Measurements from ENCODE around the gene ROPN1L.

Gene ROPN1L

DNA sequence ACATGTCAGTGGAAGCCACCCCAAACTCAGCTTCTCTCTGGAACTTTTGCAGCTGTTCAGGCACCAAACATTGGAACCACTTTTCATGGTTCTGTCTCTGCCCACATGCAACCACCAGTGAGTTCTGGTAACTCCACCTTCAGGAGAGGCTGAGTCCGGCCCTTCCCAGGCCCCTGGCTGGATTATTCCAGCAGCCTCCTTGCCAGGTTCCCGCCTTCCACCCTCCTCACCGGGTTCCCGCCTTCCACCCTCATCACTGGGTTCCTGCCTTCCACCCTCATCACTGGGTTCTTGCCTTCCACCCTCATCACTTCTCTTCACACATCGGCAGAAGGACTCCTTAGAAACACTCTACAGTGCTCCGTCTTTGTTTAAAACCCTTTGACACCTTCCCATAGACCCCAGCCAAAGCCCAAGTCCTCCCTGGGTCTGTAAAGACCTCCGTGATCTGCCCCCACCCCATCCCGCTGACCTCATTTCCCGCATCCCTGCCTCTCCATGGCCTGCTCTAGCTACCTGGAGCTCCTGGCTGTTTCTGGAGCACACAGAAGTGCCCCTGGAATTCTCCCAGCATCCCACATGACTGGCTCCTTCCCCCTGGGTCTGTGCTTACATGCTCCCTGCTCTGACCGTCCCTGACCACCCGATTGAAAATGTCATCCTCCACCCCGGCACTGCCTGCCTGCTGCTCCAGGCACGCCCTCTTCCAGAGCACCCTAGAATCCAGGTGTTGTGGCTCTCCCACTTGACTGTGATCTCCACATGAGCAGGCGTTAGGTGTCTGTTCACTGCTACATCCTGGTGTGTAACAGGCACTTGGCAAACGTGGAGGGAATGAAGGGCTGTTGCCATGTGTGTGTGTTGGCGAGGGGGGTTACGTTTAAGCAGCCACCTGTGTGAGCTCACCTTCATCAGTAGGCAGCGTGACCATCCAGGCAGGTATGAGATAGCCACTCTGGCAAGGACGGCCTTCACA is 17.7 kb downstream of the ROPN1L start:
- DNase-seq: no peak

DNA sequence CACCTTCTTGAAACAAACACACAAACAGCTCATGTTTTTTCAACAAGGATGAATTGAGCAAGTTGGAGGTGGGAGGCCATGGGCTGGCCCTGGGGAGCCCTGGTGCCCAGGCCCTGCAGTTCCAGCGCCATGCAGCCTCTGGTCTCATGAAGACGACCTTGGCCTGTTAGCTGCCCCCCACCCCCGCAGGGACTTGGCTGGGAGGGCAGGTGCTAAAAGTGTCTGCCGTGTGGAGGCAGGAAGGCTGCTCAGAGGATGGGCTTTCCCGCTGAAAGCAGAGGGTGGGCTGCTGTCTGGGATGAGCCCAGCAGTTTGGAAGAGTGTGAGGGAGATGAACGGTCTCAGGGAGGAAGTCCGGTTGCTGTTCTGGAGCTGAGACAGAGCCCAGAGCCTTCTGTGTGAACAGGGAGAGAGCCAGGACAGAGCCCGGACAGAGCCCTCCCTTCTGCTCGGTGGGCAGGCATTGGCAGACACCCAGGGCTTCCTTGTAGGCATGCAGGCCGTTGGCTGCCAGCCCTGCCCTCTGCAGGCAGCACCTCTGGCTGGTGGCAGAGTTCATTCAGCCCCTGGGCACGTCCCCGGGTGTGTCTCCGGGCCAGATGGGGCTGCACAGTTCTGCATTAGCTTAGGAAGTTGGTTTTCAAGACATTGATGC is 18.7 kb downstream of the ROPN1L start:
- no peak for DNase-seq

DNA sequence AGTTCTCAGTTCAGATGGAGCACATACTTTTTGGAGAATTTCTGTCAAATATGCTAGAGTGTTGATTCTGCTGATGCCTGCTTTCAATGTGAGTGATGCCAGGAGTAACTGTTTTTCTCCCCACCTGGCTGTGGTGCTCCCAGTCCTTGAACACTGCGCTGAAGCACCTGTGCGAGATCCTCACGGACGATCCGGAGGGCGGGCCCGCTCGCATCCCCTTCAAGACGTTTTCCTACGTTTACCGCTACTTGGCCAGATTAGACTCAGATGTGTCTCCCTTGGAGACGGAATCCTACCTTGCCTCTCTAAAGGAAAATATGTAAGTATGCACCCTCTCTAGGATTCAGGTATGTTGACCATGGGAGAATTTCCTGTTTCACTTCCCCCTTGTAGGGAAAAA is 19.4 kb downstream of the ROPN1L start:
- no peak for DNase-seq

DNA sequence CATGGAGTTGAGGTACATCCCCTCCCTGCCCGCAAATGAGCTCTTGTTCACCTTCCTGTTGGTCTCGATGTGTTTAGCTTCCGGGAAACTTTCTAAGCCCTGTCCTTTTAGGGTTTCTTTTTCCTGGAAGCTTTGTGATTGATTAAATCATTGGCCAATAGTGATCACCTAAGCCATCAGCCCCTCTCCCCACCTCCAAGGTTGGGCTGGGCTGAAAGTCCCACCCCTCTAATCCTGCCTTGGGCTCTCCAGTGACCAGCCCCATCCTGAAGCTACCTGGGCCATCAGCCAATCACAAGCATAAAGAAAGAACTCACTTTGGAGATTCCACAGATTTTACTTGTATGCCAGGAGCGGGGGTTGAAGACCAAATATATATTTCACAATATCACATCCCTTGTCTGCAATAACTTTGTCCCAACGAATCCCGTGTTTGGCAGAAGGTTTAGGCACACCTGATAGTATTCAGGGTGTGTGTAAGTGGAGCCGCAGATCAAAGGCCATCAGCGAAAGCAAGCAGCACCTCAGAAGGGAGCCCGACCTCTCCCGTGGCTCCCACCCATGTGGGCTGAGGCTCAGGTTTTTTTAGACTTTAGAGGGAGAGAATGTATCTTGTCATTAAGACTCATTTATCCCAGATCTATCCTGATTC is 20.4 kb downstream of the ROPN1L start:
- DNase-seq: no peak

DNA sequence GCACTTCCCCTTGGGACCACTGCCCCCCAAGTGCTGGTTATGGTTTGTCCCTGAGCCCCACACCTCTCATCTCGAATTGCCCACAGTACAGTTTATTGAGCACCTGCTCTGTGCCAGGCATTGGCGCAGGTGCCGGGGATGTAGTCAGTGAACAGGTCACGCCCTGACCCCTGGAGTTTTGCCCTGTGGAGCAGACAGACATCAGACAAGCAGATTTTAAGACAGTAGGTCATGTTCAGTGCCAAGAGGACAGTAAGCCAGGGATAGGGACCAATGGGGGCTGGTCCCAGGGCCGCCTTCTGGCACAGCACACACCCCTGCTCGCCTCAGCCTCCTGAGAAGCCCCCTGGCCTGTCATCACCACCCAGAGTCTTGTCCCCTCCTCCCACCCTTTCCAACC is 21.9 kb downstream of the ROPN1L start:
- DNase-seq: no peak

DNA sequence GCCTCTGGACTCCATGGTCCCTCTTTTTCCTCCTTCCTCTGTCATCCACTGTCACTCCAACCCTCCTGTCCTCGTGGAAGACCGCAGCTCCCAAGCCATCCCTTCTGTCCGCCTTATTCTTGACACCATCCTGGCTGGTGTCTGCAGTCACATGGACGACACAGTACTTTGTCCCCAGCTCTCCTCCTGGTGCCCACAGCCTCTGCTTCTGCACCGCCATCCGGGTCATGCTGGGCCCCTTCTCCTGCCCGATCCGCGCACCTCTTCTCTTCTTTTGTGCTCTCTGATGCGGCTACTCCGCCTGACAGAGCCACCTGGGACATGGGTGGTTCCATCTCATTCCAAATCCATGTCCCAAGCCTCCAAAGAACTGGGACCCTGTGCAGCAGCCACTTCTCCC is 22.5 kb downstream of the ROPN1L start:
- no peak for DNase-seq

DNA sequence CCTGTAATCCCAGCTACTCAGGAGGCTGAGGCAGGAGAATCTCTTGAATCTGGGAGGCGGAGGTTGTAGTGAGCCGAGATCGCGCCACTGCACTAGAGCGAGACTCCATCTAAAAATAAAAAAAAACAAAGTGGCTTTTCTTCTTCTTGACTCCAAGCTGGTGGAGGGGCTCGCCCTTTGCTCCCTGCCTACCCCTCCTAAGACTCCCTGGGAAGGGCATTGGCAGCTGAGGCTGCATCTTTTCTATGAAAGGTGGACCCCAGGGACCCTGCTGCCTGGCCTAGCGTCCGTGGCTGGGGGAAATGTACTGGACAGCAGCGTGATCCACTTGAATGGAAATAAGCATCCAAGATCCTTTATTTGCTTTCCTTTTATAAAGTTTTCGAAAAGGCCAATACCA is 24.0 kb downstream of the ROPN1L start:
- no peak for DNase-seq

DNA sequence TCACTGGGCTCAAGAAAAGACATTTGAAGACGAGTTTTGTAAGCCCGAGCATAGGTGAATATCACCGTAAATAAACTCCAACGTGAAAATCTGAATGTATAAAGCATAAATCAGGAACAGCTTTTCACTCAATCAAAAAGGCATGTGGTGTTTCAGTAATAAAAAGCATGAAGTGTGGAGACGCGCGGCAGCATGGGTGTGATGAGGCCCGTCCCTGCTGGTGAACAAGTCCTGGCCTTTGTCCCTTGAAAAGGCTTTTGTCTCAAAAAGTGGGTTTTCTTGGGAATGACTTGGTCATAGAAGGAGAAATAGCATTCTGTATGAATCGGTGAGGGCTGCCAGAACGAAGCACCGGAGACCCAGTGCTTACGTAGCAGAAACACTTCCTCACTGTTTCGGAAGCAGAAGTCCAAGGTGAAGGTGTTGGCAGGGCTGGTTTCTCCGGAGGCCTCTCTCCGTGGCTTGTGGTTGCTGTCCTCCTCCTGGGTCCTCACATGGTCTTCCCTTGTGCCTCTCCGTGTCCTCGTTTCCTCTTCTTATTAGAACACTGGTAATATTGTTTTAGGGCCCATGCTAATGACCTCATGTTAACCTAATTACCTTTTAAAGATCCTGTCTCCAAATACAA is 24.9 kb downstream of the ROPN1L start:
- no peak for DNase-seq

DNA sequence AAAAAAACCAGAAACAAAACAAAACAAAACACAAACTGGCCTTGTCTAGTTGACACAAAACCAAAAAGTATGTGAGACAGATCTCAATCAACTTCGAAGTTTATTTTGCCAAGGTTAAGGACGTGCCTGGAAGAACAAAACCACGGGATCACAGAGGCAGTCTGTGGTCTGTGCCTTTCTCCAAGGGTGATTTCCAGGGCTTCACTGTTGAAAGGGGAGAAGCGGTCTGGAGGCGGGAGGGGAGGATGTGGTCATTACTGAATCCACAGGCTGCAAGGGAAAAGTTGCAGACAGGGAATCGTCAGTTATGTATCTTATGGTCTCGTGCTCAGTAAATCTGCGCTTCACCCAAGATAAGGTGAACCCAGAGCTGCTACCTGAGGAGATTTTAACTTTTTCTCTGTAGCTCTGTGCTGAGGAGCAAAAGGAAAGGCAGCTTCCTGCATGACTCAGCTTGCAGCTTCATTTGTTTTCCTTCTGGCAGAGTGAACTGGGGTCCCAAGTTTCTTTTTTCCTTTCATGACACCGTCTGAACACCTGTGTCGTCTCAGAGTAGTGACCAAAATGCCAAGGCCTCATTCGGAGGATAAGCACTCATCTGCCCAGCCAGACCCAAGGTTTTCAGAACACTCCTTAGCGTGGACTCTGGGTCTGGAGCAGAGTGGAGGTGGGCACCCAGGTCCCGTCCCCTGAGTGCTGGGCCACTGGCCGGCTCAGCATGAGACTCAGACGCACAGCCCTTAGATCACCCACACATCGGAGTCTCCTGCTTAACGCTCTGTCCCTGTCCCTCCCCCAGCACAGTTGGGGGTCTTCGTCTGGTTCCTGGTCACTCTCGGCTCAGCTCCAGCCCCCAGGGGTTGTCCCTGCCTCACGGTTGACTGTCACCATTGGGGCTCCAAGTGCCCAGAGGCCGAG is 25.9 kb downstream of the ROPN1L start:
- DNase-seq: no peak

DNA sequence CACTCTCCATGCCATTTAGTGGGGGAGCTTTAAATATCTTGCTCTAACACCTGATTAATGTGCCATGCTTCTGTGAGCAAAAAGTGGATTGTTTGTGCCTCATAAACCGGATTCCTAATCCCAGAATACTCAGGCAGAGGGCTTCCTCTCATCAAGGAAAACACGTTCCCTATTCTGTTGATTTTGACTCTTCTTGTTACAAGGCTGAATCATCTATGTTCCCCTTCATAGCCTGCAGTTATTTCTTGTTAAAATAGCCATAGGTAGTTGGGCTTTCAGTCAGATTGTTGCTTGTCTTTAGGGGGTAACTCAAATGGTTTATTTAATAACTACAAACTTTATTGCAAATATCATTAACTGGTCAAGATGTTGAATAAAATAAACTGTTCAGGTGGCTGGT is 26.6 kb downstream of the ROPN1L start:
- DNase-seq: no peak

DNA sequence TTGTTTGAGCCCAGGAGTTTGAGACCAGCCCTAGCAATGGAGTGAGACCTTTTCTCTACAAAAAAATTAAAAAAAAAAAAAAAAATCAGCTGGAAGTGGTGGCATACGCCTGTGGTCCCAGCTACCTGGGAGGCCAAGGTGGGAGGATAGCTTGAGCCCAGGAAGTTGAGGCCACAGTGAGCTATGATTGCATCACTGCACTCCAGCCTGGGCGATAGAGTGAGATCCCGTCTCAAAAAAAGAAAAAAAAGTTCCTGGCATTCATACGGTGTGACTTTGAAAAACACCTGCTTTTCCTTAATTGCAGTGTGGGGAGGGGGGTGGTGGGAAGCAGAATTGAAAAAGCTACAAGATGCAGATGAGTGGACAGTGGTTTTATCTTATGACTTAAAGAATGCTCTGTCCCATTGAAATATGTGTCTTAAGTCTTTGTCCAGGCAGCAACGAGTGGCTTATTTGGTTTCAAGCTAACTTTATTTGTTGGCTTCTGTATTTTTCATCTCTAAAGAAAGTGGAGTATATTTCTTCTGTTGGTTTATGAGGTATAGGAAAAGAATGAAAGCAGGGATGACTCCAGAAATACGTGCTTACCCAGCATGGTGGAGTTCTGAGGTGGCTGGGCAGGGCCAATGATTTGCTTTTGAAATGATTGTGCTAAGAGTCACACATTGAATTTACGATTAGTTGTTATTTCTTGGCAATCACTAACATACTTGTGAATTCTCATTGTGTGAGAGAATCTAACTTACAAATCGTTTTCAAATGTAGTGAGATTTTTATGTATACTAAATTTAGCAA is 27.8 kb downstream of the ROPN1L start:
- no peak for DNase-seq

DNA sequence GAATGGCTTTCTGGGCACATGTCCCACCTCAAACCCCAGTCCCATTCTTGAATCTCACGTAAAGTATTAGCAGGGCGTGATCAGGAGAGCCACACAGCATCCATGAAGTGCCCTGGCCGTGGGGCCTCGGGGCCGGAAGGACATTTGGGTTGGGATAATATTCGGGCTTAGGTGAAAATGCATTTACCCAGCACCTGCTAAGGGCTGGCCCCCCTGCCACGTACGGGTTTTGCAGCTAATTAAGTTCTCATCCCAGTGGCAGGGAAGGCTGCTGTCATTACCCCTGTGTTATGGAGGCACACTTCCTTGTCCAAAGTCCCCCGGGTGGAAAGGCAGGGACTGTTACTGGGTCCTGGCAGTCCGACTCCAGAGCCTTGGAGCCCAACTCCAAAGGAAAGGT is 29.0 kb downstream of the ROPN1L start:
- no peak for DNase-seq

DNA sequence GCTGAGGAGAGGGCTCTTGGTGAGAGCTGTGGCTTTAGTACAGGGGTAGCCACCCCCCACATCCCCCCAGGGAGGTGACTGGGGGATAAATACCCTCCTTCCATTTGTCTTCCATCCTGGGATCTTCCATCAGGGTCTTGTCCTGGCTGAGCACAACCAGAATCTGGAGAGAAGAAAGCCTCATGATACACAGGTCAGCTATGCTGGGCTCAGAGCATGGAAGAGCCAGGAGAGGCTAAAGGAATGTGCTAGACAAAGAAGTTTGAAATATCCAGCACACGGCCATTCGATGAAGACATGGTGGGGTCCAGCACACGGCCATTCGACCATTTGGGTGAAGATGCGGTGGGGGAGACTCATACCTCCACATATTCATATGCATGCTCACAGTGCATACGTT is 30.0 kb downstream of the ROPN1L start:
- DNase-seq: no peak

DNA sequence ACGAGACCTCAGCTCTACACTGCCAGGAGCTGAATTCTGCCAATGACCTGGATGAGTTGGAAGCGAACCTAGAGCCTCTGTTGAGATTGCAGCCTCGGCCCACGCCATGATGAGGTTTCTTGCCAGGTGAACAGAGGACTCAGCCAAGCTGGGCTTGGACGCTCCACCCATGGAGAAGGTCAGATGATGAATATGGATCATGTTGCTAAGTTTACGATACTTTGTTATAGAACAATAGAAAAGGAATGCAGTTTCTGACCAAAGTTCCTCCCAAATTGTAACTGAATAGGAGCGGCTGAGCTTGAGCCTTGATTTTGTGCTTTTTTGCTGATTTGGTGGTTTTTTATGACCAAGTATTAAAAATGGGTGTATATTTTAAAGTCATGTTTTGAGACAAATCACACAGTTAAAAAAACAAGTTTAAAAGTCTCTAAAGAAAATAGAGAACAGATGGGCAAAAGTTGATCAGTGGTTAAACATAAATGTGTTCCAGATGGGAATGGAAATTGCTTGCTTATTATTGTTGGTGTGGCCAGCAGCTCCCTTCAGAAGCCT is 32.9 kb downstream of the ROPN1L start:
- no peak for DNase-seq

DNA sequence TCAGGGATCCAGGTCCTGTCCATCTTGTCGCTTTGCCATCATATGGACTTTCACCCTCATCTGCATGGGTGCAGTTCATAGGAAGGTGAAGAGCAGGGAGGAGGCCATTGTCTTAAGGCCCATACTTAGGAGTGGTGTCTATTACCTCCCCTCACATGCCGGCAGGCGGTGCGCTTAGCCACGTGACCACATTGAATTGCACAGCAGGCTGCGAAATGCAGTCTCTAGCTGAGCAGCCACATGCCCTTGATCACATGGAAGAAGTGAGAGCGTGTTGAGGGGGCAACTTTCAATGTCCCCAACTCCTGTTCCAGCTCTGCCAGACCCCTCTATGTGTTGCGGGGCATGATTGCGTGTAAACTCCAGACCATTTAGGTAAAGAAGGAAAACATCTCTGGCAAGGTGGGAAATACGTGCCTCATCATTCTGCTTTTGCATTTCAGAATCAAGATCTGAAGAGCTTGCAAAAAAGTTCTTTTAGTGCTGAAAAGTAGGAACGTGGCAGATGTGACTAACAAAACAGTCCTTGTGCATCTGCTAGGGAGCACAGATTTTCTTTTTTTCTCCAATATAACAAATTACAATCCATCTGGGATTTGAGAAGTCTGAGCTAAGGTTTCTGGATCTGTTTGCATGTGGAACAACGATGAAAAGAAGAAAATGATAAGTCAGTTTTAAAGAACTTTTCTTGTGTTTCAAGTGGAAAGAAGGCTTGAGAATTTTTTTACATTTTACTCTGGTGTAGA is 34.4 kb downstream of the ROPN1L start:
- no peak for DNase-seq

DNA sequence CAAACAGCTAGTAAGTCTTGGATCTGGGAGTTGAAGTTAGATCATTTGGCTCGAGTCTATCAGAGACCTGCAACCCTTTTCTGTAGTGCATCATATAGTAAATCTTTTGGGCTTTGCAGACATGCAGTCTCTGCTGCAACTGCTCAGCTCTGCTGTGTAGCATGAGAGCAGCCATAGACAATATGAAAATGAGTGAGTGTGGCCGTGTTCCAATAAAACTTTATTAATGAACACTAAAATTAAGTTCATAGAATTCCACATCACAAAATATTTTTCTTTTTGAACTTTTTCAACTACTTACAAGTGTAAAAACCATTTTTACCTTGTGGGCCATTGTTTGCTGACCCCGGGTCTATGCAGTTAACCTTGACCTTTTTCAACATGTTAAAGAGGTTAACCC is 35.2 kb downstream of the ROPN1L start:
- no peak for DNase-seq

DNA sequence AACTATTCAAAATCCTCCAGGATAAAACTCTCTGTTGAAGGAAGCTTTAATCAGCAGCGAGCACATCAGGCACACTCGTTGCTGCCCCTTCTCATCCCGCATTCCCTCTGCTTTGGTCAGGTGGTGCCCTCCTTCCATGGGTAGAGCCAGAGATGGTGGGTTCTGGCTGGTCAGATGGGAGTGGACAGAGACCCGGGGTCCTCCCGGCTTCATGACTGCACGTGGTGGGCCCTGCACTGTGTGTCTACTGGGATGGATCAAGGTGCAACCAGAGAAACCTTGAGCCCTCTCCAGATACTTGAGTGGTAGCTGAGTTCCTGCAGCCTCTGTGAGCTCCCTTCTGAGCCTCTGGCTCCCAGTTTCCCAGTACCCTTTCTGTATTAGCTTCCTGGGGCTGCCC is 36.3 kb downstream of the ROPN1L start:
- DNase-seq: no peak

DNA sequence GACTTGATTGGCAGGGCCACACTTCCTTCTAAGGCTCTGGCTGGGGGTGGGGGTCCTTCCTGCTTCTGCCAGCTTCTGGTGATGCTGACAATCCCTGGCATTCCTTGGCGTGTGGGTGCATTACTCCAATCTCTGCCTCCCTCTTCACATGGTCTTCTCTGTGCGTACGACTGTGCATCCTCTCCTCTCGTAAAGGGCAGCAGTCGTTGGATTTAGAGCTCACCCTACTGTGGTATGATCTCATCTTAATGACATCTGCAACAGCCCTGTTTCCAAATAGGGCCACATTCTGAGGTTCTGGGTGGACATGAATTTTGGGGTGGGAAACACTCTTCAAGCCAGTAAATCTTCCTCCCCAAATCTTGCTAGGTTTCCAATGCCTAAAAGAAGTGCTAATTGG is 36.8 kb downstream of the ROPN1L start:
- no peak for DNase-seq

DNA sequence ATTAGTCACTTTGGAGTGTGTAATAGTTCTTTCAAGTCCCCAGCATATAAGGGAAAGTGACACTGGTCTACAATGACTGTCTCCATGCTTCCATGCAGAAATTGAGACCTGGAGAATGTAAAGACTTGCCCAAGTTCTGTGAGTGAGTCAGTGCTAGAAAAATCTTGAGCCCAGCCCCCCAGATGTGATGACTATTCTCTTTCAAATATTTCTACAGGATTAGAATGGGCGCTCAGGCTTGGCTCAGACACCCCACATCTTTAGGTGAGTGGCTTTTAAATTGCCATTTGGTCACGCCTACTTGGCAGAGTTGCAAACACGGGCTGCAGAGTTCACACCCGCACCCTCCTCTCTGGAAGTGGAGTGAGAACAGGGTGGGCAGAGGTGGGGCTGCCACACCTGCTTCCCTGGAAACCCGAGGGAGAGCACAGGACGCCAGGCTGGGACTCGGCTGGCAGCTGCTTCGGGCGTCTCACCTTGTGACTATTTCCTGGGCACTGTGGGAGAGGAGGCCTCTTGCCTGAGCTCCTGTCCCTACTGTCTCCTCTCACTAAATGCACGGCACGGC is 37.6 kb downstream of the ROPN1L start:
- DNase-seq: peak; percentile 46
